Daoy (cell line): ENCODE results near the gene ESR1. TPM values are rescaled to one million over a fixed set of nuclear protein-coding genes. Genes with fewer than 3 reads are reported as not detected.
"Not testable (repeated sequence)": the region's sequence is repeated elsewhere in the genome, so short reads cannot be mapped to it uniquely, and the experiment has no call there.

Source experiments
- DNase-seq: peaks from one replicate; pipeline ENCODE4 v3.0.0-alpha.2; 2015; ENCODE audit warnings: low read depth
- total RNA-seq: library from RNA; depleted of rRNA; stranded (reverse); fragments of >200 nt; shearing (Covaris generic); gene quantifications from 2 replicates; pipeline ENCODE4 v1.2.3, GENCODE V29; 2014

Gene ESR1
- total RNA-seq, 1 experiment from 2014 or later, result not detected

GRCh38 chr6:151813858-151814257 lies 6.4 kb downstream of the ESR1 start:
- DNase-seq, result no peak

- no peak for DNase-seq
Measured at GRCh38 chr6:151814614-151815013, 7.1 kb downstream of the ESR1 start.

GRCh38 chr6:151822252-151823111 lies 15.0 kb downstream of the ESR1 start:
- DNase-seq, result no peak

- no peak for DNase-seq
Measured at GRCh38 chr6:151826517-151827142, 19.1 kb downstream of the ESR1 start.

- no peak for DNase-seq
Measured at GRCh38 chr6:151832710-151833109, 25.2 kb downstream of the ESR1 start.

- DNase-seq, result no peak
Measured at GRCh38 chr6:151835396-151835795, 27.9 kb downstream of the ESR1 start.

GRCh38 chr6:151837223-151837622 lies 29.7 kb downstream of the ESR1 start:
- no peak for DNase-seq

GRCh38 chr6:151842816-151843215 lies 35.3 kb downstream of the ESR1 start:
- DNase-seq, result no peak

- peak; percentile 15 for DNase-seq
Measured at GRCh38 chr6:151847064-151847463, 39.6 kb downstream of the ESR1 start.

- no peak for DNase-seq
Measured at GRCh38 chr6:151850479-151851003, 43.1 kb downstream of the ESR1 start.

- DNase-seq, result no peak
Measured at GRCh38 chr6:151858294-151858693, 50.8 kb downstream of the ESR1 start.

GRCh38 chr6:151862461-151862860 lies 55.0 kb downstream of the ESR1 start:
- no peak for DNase-seq

GRCh38 chr6:151867361-151867869 lies 59.9 kb downstream of the ESR1 start:
- not testable (repeated sequence) for DNase-seq

GRCh38 chr6:151869345-151869744 lies 61.9 kb downstream of the ESR1 start:
- no peak for DNase-seq

GRCh38 chr6:151869787-151870186 lies 62.3 kb downstream of the ESR1 start:
- DNase-seq, result no peak

- no peak for DNase-seq
Measured at GRCh38 chr6:151870375-151870774, 62.9 kb downstream of the ESR1 start.

GRCh38 chr6:151875524-151875923 lies 68.0 kb downstream of the ESR1 start:
- DNase-seq, result no peak

GRCh38 chr6:151876122-151876521 lies 68.6 kb downstream of the ESR1 start:
- DNase-seq, result no peak

- DNase-seq, result no peak
Measured at GRCh38 chr6:151877458-151877857, 70.0 kb downstream of the ESR1 start.

GRCh38 chr6:151881231-151881630 lies 73.7 kb downstream of the ESR1 start:
- DNase-seq, result no peak

GRCh38 chr6:151882206-151882605 lies 74.7 kb downstream of the ESR1 start:
- DNase-seq, result no peak

- no peak for DNase-seq
Measured at GRCh38 chr6:151885234-151885633, 77.8 kb downstream of the ESR1 start.

- DNase-seq, result no peak
Measured at GRCh38 chr6:151891524-151891923, 84.0 kb downstream of the ESR1 start.
